NT2/D1 (cell line): Measurements from ENCODE around the gene NPIPB12.
"Not testable (repeated sequence)": the region's sequence is repeated elsewhere in the genome, so short reads cannot be mapped to it uniquely, and the experiment has no call there.

Source experiments
- SUZ12 ChIP-seq: IDR thresholded peaks from 2 replicates; pipeline ENCODE4 v1.6.1; 2011; ENCODE audit not compliant: insufficient read length, insufficient read depth; ENCODE audit errors: extremely low read depth
- YY1 ChIP-seq: IDR thresholded peaks from 2 replicates; pipeline ENCODE4 v1.6.1; 2011; ENCODE audit not compliant: insufficient read length, insufficient read depth
- ZNF274 ChIP-seq: IDR thresholded peaks from 2 replicates; pipeline ENCODE4 v1.6.1; 2011; ENCODE audit warnings: mild to moderate bottlenecking, low read depth, low read length

GRCh38 chr16:29459706-29460646, 46.2 kb downstream of the NPIPB12 start, which contains the start of gene SULT1A4:
- TF ChIP-seq ZNF274, YY1, SUZ12: not testable (repeated sequence)
